Activated CD8-positive, alpha-beta T cell treated with anti-CD3 and anti-CD28 coated beads for 36 hours (primary cell): ENCODE data around the gene RRAGC. TPM values are rescaled to one million over a fixed set of nuclear protein-coding genes. Genes with fewer than 3 reads are reported as not detected.
"Not testable (repeated sequence)": the region's sequence is repeated elsewhere in the genome, so short reads cannot be mapped to it uniquely, and the experiment has no call there.

Experiments
- ATAC-seq: fragments of 200-7000 bp; cut with Tn5 transposase; one replicate; pipeline ENCODE4 v1.10.0; 2021; ENCODE audit warnings: mild to moderate bottlenecking, moderate library complexity
- CTCF ChIA-PET: fragments of 350-600 bp; sonication (Branson Sonifier 250); formaldehyde crosslinking; loops from one replicate; lab custom pipeline; 2021; ENCODE audit warnings: antibody characterized with exemption; lab: Charles Lee
- POLR2A ChIA-PET: fragments of 350-600 bp; sonication (Branson Sonifier 250); formaldehyde crosslinking; loops from one replicate; lab custom pipeline; 2021; ENCODE audit warnings: antibody characterized with exemption; lab: Charles Lee
- DNase-seq: peaks from one replicate; pipeline ENCODE4 v3.0.0-alpha.2; 2020
- H3K27ac Mint-ChIP-seq: one replicate; pipeline ENCODE4 v1.8.0; 2021; ENCODE audit warnings: mild to moderate bottlenecking, mixed read lengths
- H3K27me3 Mint-ChIP-seq: one replicate; pipeline ENCODE4 v1.8.0; 2021; ENCODE audit warnings: mixed read lengths
- H3K36me3 Mint-ChIP-seq: one replicate; pipeline ENCODE4 v1.8.0; 2021; ENCODE audit warnings: low read depth, mixed read lengths
- H3K4me1 Mint-ChIP-seq: one replicate; pipeline ENCODE4 v1.8.0; 2021; ENCODE audit warnings: low read depth, mixed read lengths
- H3K4me3 Mint-ChIP-seq: one replicate; pipeline ENCODE4 v1.8.0; 2021; ENCODE audit warnings: mild to moderate bottlenecking, moderate library complexity, mixed read lengths
- H3K9me3 Mint-ChIP-seq: one replicate; pipeline ENCODE4 v1.8.0; 2021; ENCODE audit warnings: mixed read lengths
- CTCF ChIP-seq: fragments of 200-600 bp; IDR thresholded peaks from one replicate; pipeline ENCODE4 v1.8.0; 2022; ENCODE audit warnings: antibody characterized with exemption, mild to moderate bottlenecking
- intact Hi-C: fragments of 100-400 bp; cut with micrococcal nuclease; formaldehyde crosslinking; loops from one replicate; pipeline ENCODE4 v1.10.0; 2022
- total RNA-seq, 2 experiments: library from RNA; stranded (reverse); gene quantifications; one replicate each; pipeline ENCODE4 v1.2.3, GENCODE V29; 2021

RRAGC gene
- total RNA-seq, 2 experiments from 2014 or later = 8.2 to 9.1 TPM

- no peak overlapping the region for H3K4me3 Mint-ChIP-seq
- CTCF ChIA-PET = interaction anchor here (1.4 kb wide), 1 partner anchor 22 kb away, joined by 5 read pairs; no protein-coding TSS in a partner anchor
- intact Hi-C loops = no loop called here
- H3K27ac Mint-ChIP-seq = peak overlapping the region; percentile 48
- DNase-seq = no peak
- H3K27me3 Mint-ChIP-seq = no peaks in the 10 kb centered on the region
- POLR2A ChIA-PET = no interaction called here
- peaks cover 18% of the 10 kb centered on the region for H3K36me3 Mint-ChIP-seq
- ATAC-seq = no peak
- H3K9me3 Mint-ChIP-seq = no peaks in the 10 kb centered on the region
- TF ChIP-seq CTCF = no peak
- H3K4me1 Mint-ChIP-seq = peaks cover 2% of the 10 kb centered on the region
Observed at GRCh38 chr1:38840281-38840680, 19.3 kb downstream of the RRAGC start.

- H3K36me3 Mint-ChIP-seq = peaks cover 11% of the 10 kb centered on the region
- intact Hi-C loops = loop anchor here (10.0 kb wide), 1 partner anchor 235 kb away; no protein-coding TSS in a partner anchor
- POLR2A ChIA-PET = interaction anchor here (0.6 kb wide), 1 partner anchor 125 kb away, joined by 3 read pairs; no protein-coding TSS in a partner anchor
- H3K9me3 Mint-ChIP-seq = no peaks in the 10 kb centered on the region
- H3K4me1 Mint-ChIP-seq = peaks cover 5% of the 10 kb centered on the region
- no peak for TF ChIP-seq CTCF
- DNase-seq = no peak
- CTCF ChIA-PET = no interaction called here
- ATAC-seq = no peak
- no peaks in the 10 kb centered on the region for H3K27me3 Mint-ChIP-seq
- no peak overlapping the region for H3K4me3 Mint-ChIP-seq
- H3K27ac Mint-ChIP-seq = no peak overlapping the region
Observed at GRCh38 chr1:38839363-38839762, 20.2 kb downstream of the RRAGC start.

GRCh38 chr1:38836316-38836715 lies 23.3 kb downstream of the RRAGC start:
- H3K4me1 Mint-ChIP-seq, ATAC-seq, POLR2A ChIA-PET, CTCF ChIA-PET, H3K4me3 Mint-ChIP-seq, H3K9me3 Mint-ChIP-seq, DNase-seq, H3K36me3 Mint-ChIP-seq, H3K27ac Mint-ChIP-seq, H3K27me3 Mint-ChIP-seq: not testable (repeated sequence)
- intact Hi-C loops = loop anchor here (10.0 kb wide), 1 partner anchor 232 kb away; no protein-coding TSS in a partner anchor

- no peak overlapping the region for H3K27ac Mint-ChIP-seq
- peak; percentile 56 for DNase-seq
Observed at GRCh38 chr1:38834937-38835827, 24.4 kb downstream of the RRAGC start.

More at GRCh38 chr1:38834937-38835827, 24.4 kb downstream of the RRAGC start:
- peaks cover 3% of the 10 kb centered on the region for H3K4me1 Mint-ChIP-seq
- intact Hi-C loops = loop anchor here (10.0 kb wide), 1 partner anchor 230 kb away; no protein-coding TSS in a partner anchor
- TF ChIP-seq CTCF = peak; percentile 77
- no peak overlapping the region for H3K4me3 Mint-ChIP-seq
- H3K27me3 Mint-ChIP-seq = peaks cover 4% of the 10 kb centered on the region
- ChIA-PET CTCF (interaction anchor here (0.6 to 5.2 kb wide), 23 partner anchors 8 to 975 kb away, joined by 3 to 67 read pairs (median 3); partner anchors contain the start of gene NDUFS5), POLR2A (no interaction called here)
- peak; percentile 84 for ATAC-seq
- H3K36me3 Mint-ChIP-seq = no peaks in the 10 kb centered on the region
- H3K9me3 Mint-ChIP-seq = no peaks in the 10 kb centered on the region
